HUES6 (cell line): ENCODE results near the gene ACSF3.

Source experiments
- H3K27ac ChIP-seq: 2 replicates; pipeline ENCODE4 v1.7.0; 2013; ENCODE audit warnings: low read depth, mild to moderate bottlenecking, low read length, inconsistent platforms
- H3K27me3 ChIP-seq: 2 replicates; pipeline ENCODE4 v1.6.1; 2013; ENCODE audit warnings: low read length; ENCODE audit not compliant: control insufficient read depth, insufficient read depth
- H3K36me3 ChIP-seq: 2 replicates; pipeline ENCODE4 v1.6.1; 2013; ENCODE audit warnings: low read length; ENCODE audit not compliant: control insufficient read depth, insufficient read depth
- H3K4me1 ChIP-seq: 2 replicates; pipeline ENCODE4 v1.6.1; 2013; ENCODE audit warnings: low read length; ENCODE audit not compliant: control insufficient read depth, insufficient read depth
- H3K4me3 ChIP-seq: 2 replicates; pipeline ENCODE4 v1.5.1; 2013; ENCODE audit warnings: low read depth, low read length
- H3K9ac ChIP-seq: one replicate; pipeline ENCODE4 v1.6.1; 2013; ENCODE audit warnings: mild to moderate bottlenecking, low read length
- H3K9me3 ChIP-seq: 2 replicates; pipeline ENCODE4 v1.6.1; 2013; ENCODE audit warnings: low read depth, low read length; ENCODE audit not compliant: control insufficient read depth, insufficient read depth

The ACSF3 gene

DNA sequence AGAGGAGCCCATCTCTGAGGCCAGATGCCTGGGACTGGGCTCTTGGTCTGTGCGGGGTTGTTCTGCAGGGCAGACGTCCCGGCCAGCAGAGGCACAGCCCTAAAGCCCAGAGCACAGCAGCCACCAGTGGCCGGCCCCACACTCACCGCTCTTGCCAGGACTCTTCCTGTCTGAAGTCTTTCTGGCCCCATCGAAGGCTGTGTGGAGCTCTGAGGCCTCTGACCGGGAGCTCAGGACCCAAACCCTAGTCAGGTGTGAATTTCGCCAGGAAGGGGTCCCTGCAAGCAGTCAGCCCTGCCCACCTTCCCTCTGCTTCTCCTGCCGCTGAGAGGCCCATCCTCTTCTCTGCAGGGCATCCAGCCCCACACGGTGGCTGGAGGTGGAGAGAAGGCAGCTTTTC, 10.7 kb downstream of the ACSF3 start:
- Histone ChIP-seq H3K9me3 (no peaks in the 10 kb centered on the region), H3K9ac (no peak overlapping the region), H3K4me3 (no peak overlapping the region), H3K4me1 (no peaks in the 10 kb centered on the region), H3K27me3 (no peaks in the 10 kb centered on the region), H3K27ac (no peak overlapping the region), H3K36me3 (peaks cover 72% of the 10 kb centered on the region)

- H3K36me3 ChIP-seq: peaks cover 72% of the 10 kb centered on the region
- H3K4me1 ChIP-seq: no peaks in the 10 kb centered on the region
- no peak overlapping the region for H3K27ac ChIP-seq
- no peak overlapping the region for H3K4me3 ChIP-seq
- H3K9me3 ChIP-seq: no peaks in the 10 kb centered on the region
- H3K27me3 ChIP-seq: no peaks in the 10 kb centered on the region
- H3K9ac ChIP-seq: no peak overlapping the region
These were observed 11.4 kb downstream of the ACSF3 start for GRCh38 chr16:89104930-89105571.

- H3K4me3 ChIP-seq: no peak overlapping the region
- H3K27ac ChIP-seq: no peak overlapping the region
- no peaks in the 10 kb centered on the region for H3K9me3 ChIP-seq
- no peak overlapping the region for H3K9ac ChIP-seq
- H3K36me3 ChIP-seq: peaks cover 72% of the 10 kb centered on the region
- no peaks in the 10 kb centered on the region for H3K27me3 ChIP-seq
- no peaks in the 10 kb centered on the region for H3K4me1 ChIP-seq
These were observed 12.0 kb downstream of the ACSF3 start for GRCh38 chr16:89105599-89106151.

DNA sequence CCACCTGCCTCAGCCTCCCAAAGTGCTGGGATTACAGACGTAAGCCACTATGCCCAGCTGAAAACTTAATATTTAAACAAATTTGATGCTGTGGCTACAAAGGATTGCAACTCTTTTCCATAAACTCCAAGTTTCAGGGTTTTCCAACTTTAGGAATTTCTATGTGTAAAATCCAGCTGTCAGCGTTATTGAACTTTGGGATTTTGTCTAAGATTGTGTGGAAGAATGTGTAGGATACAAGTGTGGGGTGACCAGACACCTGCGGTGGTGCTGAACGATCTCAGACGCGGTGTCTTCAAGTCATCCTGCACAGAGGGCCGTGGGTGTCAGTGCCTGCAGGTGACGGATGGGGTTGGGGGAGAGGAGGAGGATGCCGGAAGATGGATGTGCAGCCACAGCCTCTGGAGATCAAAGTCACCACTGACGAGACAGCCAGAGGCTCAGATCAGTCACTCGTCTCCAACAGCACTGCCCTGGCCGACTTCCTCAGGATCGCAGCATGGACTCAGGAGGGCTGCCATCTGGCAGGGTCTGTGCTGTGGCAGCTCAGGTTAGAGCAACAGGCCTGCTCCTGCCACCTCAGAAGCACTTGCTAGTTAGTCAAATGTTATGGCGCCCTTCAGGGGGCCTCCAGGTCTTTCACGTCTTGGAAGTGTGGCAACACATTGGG, 13.0 kb downstream of the ACSF3 start:
- no peak overlapping the region for H3K9ac ChIP-seq
- H3K4me1 ChIP-seq: no peaks in the 10 kb centered on the region
- H3K36me3 ChIP-seq: peaks cover 69% of the 10 kb centered on the region
- no peaks in the 10 kb centered on the region for H3K9me3 ChIP-seq
- H3K27me3 ChIP-seq: no peaks in the 10 kb centered on the region
- H3K27ac ChIP-seq: no peak overlapping the region
- no peak overlapping the region for H3K4me3 ChIP-seq

DNA sequence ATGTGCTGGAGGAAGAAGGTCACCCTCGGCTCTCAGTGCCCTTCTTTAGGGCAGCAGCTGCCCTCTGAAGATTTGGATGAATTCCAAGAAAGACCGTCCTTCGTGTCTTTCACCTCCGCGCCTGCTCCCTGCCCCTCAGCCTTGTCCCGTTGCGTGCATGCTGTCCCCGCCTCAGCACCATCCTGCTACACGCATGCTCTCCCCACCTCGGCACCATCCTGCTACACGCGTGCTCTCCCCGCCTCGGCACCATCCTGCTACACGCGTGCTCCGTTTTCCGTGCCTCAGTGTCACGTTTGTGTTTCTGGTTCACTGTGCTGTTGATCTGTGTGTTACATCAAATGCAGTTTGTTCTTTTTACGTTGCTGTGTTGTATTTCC, 13.5 kb downstream of the ACSF3 start:
- H3K27me3 ChIP-seq: no peaks in the 10 kb centered on the region
- no peaks in the 10 kb centered on the region for H3K9me3 ChIP-seq
- H3K9ac ChIP-seq: no peak overlapping the region
- no peak overlapping the region for H3K27ac ChIP-seq
- no peaks in the 10 kb centered on the region for H3K4me1 ChIP-seq
- no peak overlapping the region for H3K4me3 ChIP-seq
- peaks cover 69% of the 10 kb centered on the region for H3K36me3 ChIP-seq

GRCh38 chr16:89108416-89108815, 14.8 kb downstream of the ACSF3 start:
- Histone ChIP-seq H3K4me1 (no peaks in the 10 kb centered on the region), H3K9ac (no peak overlapping the region), H3K36me3 (peaks cover 68% of the 10 kb centered on the region), H3K27me3 (no peaks in the 10 kb centered on the region), H3K27ac (no peak overlapping the region), H3K4me3 (no peak overlapping the region), H3K9me3 (no peaks in the 10 kb centered on the region)

GRCh38 chr16:89110641-89111040, 17.0 kb downstream of the ACSF3 start:
- no peaks in the 10 kb centered on the region for H3K27me3 ChIP-seq
- no peak overlapping the region for H3K4me3 ChIP-seq
- H3K9me3 ChIP-seq: no peaks in the 10 kb centered on the region
- H3K9ac ChIP-seq: no peak overlapping the region
- H3K36me3 ChIP-seq: peaks cover 68% of the 10 kb centered on the region
- no peak overlapping the region for H3K27ac ChIP-seq
- no peaks in the 10 kb centered on the region for H3K4me1 ChIP-seq

DNA sequence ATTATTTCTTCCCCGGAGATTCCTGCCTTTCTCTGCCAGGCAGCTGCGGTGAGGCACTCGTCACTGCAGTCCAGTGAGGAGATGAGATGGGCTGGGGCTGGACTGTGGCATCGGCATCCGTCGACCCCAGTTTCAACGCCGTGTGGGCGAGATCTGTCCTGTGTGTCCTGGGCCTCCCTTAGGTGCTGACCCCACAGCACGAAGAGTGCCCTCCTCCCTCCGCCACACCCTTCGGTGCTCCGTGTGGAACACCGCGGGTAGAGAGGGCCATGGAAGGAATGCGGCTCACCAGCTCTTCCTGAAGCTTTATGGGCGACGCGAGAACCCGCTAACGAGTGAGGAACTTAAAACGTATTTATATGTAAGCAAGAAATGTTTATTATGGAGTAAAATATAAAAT, 17.6 kb downstream of the ACSF3 start:
- Histone ChIP-seq H3K4me1 (no peaks in the 10 kb centered on the region), H3K4me3 (no peak overlapping the region), H3K27ac (no peak overlapping the region), H3K9ac (no peak overlapping the region), H3K27me3 (no peaks in the 10 kb centered on the region), H3K36me3 (peaks cover 69% of the 10 kb centered on the region), H3K9me3 (no peaks in the 10 kb centered on the region)

DNA sequence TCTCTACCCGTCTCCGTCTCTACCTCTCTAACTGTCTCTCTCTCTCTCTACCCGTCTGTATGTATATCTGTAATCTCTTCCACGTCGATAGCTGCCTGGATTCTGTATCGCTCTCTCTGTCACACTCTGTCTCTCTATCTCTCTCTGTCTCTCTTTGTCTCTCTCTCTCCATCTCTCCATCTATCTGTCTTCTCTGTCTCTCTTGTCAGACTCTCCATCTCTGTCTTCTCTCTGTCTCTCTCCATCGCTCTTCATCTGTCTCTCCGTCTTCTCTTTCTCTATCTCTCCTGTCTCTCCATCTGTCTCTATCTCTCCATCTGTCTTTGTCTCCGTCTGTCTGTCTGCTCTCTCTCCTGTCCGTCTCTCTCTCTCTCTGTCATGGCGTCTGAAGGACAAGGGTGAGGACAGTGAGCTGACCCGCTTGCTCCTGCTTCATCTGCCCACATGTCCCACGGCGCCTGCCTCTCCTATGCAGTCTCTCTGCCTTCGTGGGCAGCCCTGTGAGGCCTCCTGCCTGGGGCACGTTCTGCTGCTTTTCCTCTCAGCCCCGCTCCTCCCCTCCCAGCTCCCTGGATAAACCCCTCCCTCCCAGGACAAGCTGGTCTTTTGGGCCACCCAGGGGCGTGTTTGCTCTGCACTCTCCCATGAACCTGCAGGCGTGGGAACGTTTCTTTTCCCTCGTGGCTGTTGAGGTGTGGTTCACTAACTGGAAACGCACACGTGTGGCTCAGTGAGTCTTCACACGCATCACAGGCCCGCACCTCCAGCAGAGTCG, 18.9 kb downstream of the ACSF3 start:
- peaks cover 71% of the 10 kb centered on the region for H3K36me3 ChIP-seq
- H3K4me1 ChIP-seq: no peaks in the 10 kb centered on the region
- H3K27ac ChIP-seq: no peak overlapping the region
- no peak overlapping the region for H3K9ac ChIP-seq
- H3K27me3 ChIP-seq: no peaks in the 10 kb centered on the region
- no peaks in the 10 kb centered on the region for H3K9me3 ChIP-seq
- no peak overlapping the region for H3K4me3 ChIP-seq

- no peak overlapping the region for H3K4me3 ChIP-seq
- H3K27ac ChIP-seq: no peak overlapping the region
- H3K36me3 ChIP-seq: peaks cover 75% of the 10 kb centered on the region
- H3K9ac ChIP-seq: peak overlapping the region; percentile 6
- no peaks in the 10 kb centered on the region for H3K9me3 ChIP-seq
- H3K27me3 ChIP-seq: no peaks in the 10 kb centered on the region
- no peaks in the 10 kb centered on the region for H3K4me1 ChIP-seq
These were observed 19.5 kb downstream of the ACSF3 start for GRCh38 chr16:89113152-89113547.

- Histone ChIP-seq H3K4me3 (no peak overlapping the region), H3K9ac (peak overlapping the region; percentile 6), H3K9me3 (no peaks in the 10 kb centered on the region), H3K36me3 (peaks cover 77% of the 10 kb centered on the region), H3K27ac (no peak overlapping the region), H3K4me1 (no peaks in the 10 kb centered on the region), H3K27me3 (no peaks in the 10 kb centered on the region)
These were observed 20.0 kb downstream of the ACSF3 start for GRCh38 chr16:89113661-89114060.
